Measurements from ENCODE around the gene MMS22L.

The MMS22L gene

GRCh38 chr6:97282726-97283617 is at the start of gene MMS22L:
TSS of gene MMS22L (minus strand) at chr6:97283216. CDS start at chr6:97282477, 739 bp downstream.
- FAIRE-seq (peak; percentile 87), DNase-seq (ENCODE audit: insufficient read length, low spot score) (peak; percentile 85)

- FAIRE-seq = no peak
- DNase-seq (ENCODE audit: insufficient read length, low spot score) = peak; percentile 2
Measured at GRCh38 chr6:97322811-97323210, 39.8 kb upstream of the MMS22L start.

- FAIRE-seq = no peak
- no peak for DNase-seq (ENCODE audit: insufficient read length, low spot score)
Measured at GRCh38 chr6:97322226-97322625, 39.2 kb upstream of the MMS22L start.

GRCh38 chr6:97316978-97317377 is 34.0 kb upstream of the MMS22L start:
- no peak for FAIRE-seq
- no peak for DNase-seq (ENCODE audit: insufficient read length, low spot score)

GRCh38 chr6:97312241-97312640 is 29.2 kb upstream of the MMS22L start:
- no peak for FAIRE-seq
- DNase-seq (ENCODE audit: insufficient read length, low spot score) = no peak

GRCh38 chr6:97306544-97307320 is 23.7 kb upstream of the MMS22L start:
- no peak for DNase-seq (ENCODE audit: insufficient read length, low spot score)
- FAIRE-seq = no peak

GRCh38 chr6:97305414-97306066 is 22.5 kb upstream of the MMS22L start:
- DNase-seq (ENCODE audit: insufficient read length, low spot score) = no peak
- no peak for FAIRE-seq

- no peak for FAIRE-seq
- no peak for DNase-seq (ENCODE audit: insufficient read length, low spot score)
Measured at GRCh38 chr6:97304701-97305100, 21.7 kb upstream of the MMS22L start.

GRCh38 chr6:97294451-97294850 is 11.4 kb upstream of the MMS22L start:
- no peak for DNase-seq (ENCODE audit: insufficient read length, low spot score)
- FAIRE-seq = no peak

- DNase-seq (ENCODE audit: insufficient read length, low spot score) = no peak
- no peak for FAIRE-seq
Measured at GRCh38 chr6:97293198-97293696, 10.2 kb upstream of the MMS22L start.

- FAIRE-seq (no peak), DNase-seq (ENCODE audit: insufficient read length, low spot score) (no peak)
Measured at GRCh38 chr6:97292671-97293070, 9.7 kb upstream of the MMS22L start.

GRCh38 chr6:97291896-97292295 is 8.9 kb upstream of the MMS22L start:
- FAIRE-seq (no peak), DNase-seq (ENCODE audit: insufficient read length, low spot score) (no peak)

GRCh38 chr6:97289332-97289731 is 6.3 kb upstream of the MMS22L start:
- FAIRE-seq = no peak
- no peak for DNase-seq (ENCODE audit: insufficient read length, low spot score)

GRCh38 chr6:97288188-97288587 is 5.2 kb upstream of the MMS22L start:
- DNase-seq (ENCODE audit: insufficient read length, low spot score) = no peak

GRCh38 chr6:97282238-97282725 is 734 bp downstream of the MMS22L start:
- DNase-seq (ENCODE audit: insufficient read length, low spot score) (peak; percentile 8), FAIRE-seq (no peak)

More at GRCh38 chr6:97288188-97288587, 5.2 kb upstream of the MMS22L start:
- FAIRE-seq = no peak

GRCh38 chr6:97280766-97281165 is 2.2 kb downstream of the MMS22L start:
- DNase-seq (ENCODE audit: insufficient read length, low spot score) (no peak), FAIRE-seq (no peak)

GRCh38 chr6:97275804-97276203 is 7.2 kb downstream of the MMS22L start:
- FAIRE-seq = peak; percentile 52
- DNase-seq (ENCODE audit: insufficient read length, low spot score) = no peak

GRCh38 chr6:97269821-97270220 is 13.2 kb downstream of the MMS22L start:
- FAIRE-seq = no peak
- no peak for DNase-seq (ENCODE audit: insufficient read length, low spot score)

GRCh38 chr6:97262676-97263075 is 20.3 kb downstream of the MMS22L start:
- DNase-seq (ENCODE audit: insufficient read length, low spot score) (no peak), FAIRE-seq (no peak)

GRCh38 chr6:97246842-97247241 is 36.2 kb downstream of the MMS22L start:
- DNase-seq (ENCODE audit: insufficient read length, low spot score) (no peak), FAIRE-seq (no peak)

- DNase-seq (ENCODE audit: insufficient read length, low spot score) = peak; percentile 24
- FAIRE-seq = no peak
Measured at GRCh38 chr6:97240222-97240621, 42.8 kb downstream of the MMS22L start.
